ENCODE measurements around the gene NPBWR2. TPM values are rescaled to one million over a fixed set of nuclear protein-coding genes. Genes with fewer than 3 reads are reported as not detected.

The NPBWR2 gene
- total and polyA plus RNA-seq, 9 of the 15 experiments (the other 6 are each of a cell fraction or from before 2014, with no cell fraction given) = not detected

GRCh38 chr20:64119301-64119680 lies 11.9 kb upstream of the NPBWR2 start:
- Histone ChIP-seq H3K27ac (ENCODE audit: extremely low read depth, low read depth, low read length) (no peak overlapping the region), H3K4me2 (ENCODE audit: insufficient read depth, low read length) (no peak overlapping the region), H4K20me1 (replicated peaks; ENCODE audit: control insufficient read depth, insufficient read depth, low read length) (peaks cover 12% of the 10 kb centered on the region; the same call in 1 of the 2 replicates), H3K79me2 (ENCODE audit: control insufficient read depth, insufficient read depth, low read length) (no peaks in the 10 kb centered on the region), H3K27me3 (ENCODE audit: control insufficient read depth in 2 of 2, insufficient read depth in 2 of 2, low read length in 2 of 2) (peaks cover under 1 to 33% of the 10 kb centered on the region in 2 experiments; a peak in 4 of 5 replicates), H3K4me1 (replicated peaks in 1 of 2; ENCODE audit: control insufficient read depth in 2 of 2, insufficient read depth in 2 of 2, low read length in 2 of 2) (peaks cover 3 to 22% of the 10 kb centered on the region in 2 experiments; a peak in 2 of 5 replicates), H3K36me3 (ENCODE audit: control insufficient read depth, insufficient read depth, low read length) (no peaks in the 10 kb centered on the region), H3K9ac (ENCODE audit: insufficient read depth in 1 of 2, low read depth in 2 of 2, low read length in 2 of 2) (no peak overlapping the region), H3K9me1 (ENCODE audit: control insufficient read depth, insufficient read depth, low read length) (no peaks in the 10 kb centered on the region), H3K4me3 (no peak overlapping the region), H3K9me3 (replicated peaks; ENCODE audit: control insufficient read depth, insufficient read depth, low read depth, low read length) (no peaks in the 10 kb centered on the region), H2AFZ (ENCODE audit: low read depth, low read length) (no peak overlapping the region)
- ATAC-seq = no peak
- BruUV-seq (replicated peaks) = no TSS peak
- ChIA-PET CTCF (ENCODE audit: low intra/inter-chr PET ratio) (interaction anchor here (1.7 to 2.3 kb wide), 2 partner anchors 36 to 80 kb away, joined by 14 to 16 read pairs; partner anchors contain the start of gene LKAAEAR1), POLR2A (no interaction called here)
- FAIRE-seq = no peak
- no peak for DNase-seq (ENCODE audit: extremely low read depth in 1 of 4, low spot score in 3 of 4)
- intact Hi-C loops (cut with micrococcal nuclease) = no loop called here
- in situ Hi-C loops (cut with MboI) = no loop called here
- 59% methylated on average over 7 of the region's 8 CpGs for WGBS (ENCODE audit: insufficient coverage, low coverage, missing lambda C conversion rate)
- no peak for TF ChIP-seq CGGBP1 (CRISPR knock-in tag; IDR thresholded peaks at IDR 0.05)
- TF ChIP-seq CREM (IDR thresholded peaks at IDR 0.05; ENCODE audit: low read depth) = no peak
- TF ChIP-seq CTCF (IDR thresholded peaks at IDR 0.05 in 2 of 3, conservative IDR thresholded peaks at IDR 0.05 in 1 of 3; ENCODE audit: insufficient read depth in 2 of 3, low read depth in 1 of 3, low read length in 3 of 3) = no peak
- no peak for TF ChIP-seq NFRKB (IDR thresholded peaks at IDR 0.05; ENCODE audit: low read depth)
- TF ChIP-seq, protein P1, sequence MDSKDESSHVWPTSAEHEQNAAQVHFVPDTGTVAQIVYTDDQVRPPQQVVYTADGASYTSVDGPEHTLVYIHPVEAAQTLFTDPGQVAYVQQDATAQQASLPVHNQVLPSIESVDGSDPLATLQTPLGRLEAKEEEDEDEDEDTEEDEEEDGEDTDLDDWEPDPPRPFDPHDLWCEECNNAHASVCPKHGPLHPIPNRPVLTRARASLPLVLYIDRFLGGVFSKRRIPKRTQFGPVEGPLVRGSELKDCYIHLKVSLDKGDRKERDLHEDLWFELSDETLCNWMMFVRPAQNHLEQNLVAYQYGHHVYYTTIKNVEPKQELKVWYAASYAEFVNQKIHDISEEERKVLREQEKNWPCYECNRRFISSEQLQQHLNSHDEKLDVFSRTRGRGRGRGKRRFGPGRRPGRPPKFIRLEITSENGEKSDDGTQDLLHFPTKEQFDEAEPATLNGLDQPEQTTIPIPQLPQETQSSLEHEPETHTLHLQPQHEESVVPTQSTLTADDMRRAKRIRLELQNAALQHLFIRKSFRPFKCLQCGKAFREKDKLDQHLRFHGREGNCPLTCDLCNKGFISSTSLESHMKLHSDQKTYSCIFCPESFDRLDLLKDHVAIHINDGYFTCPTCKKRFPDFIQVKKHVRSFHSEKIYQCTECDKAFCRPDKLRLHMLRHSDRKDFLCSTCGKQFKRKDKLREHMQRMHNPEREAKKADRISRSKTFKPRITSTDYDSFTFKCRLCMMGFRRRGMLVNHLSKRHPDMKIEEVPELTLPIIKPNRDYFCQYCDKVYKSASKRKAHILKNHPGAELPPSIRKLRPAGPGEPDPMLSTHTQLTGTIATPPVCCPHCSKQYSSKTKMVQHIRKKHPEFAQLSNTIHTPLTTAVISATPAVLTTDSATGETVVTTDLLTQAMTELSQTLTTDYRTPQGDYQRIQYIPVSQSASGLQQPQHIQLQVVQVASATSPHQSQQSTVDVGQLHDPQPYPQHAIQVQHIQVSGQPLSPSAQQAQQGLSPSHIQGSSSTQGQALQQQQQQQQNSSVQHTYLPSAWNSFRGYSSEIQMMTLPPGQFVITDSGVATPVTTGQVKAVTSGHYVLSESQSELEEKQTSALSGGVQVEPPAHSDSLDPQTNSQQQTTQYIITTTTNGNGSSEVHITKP (IDR thresholded peaks at IDR 0.05; ENCODE audit: partially characterized antibody) = no peak
- no peak for TF ChIP-seq DACH1 (IDR thresholded peaks at IDR 0.05; ENCODE audit: partially characterized antibody)
- TF ChIP-seq RFX7 (CRISPR knock-in tag; IDR thresholded peaks at IDR 0.05) = no peak
- TF ChIP-seq ETV6 (IDR thresholded peaks at IDR 0.05; ENCODE audit: borderline replicate concordance in 1 of 2, low read depth in 2 of 2, low read length in 1 of 2) = no peak
- no peak for TF ChIP-seq ETV6 (CRISPR knock-in tag; IDR thresholded peaks at IDR 0.05; ENCODE audit: borderline replicate concordance)
- TF ChIP-seq ZNF175 (CRISPR knock-in tag; IDR thresholded peaks at IDR 0.05; ENCODE audit: low read depth) = no peak
- TF ChIP-seq, protein P2, sequence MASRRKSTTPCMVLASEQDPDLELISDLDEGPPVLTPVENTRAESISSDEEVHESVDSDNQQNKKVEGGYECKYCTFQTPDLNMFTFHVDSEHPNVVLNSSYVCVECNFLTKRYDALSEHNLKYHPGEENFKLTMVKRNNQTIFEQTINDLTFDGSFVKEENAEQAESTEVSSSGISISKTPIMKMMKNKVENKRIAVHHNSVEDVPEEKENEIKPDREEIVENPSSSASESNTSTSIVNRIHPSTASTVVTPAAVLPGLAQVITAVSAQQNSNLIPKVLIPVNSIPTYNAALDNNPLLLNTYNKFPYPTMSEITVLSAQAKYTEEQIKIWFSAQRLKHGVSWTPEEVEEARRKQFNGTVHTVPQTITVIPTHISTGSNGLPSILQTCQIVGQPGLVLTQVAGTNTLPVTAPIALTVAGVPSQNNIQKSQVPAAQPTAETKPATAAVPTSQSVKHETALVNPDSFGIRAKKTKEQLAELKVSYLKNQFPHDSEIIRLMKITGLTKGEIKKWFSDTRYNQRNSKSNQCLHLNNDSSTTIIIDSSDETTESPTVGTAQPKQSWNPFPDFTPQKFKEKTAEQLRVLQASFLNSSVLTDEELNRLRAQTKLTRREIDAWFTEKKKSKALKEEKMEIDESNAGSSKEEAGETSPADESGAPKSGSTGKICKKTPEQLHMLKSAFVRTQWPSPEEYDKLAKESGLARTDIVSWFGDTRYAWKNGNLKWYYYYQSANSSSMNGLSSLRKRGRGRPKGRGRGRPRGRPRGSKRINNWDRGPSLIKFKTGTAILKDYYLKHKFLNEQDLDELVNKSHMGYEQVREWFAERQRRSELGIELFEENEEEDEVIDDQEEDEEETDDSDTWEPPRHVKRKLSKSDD (conservative IDR thresholded peaks at IDR 0.05; ENCODE audit: low read length) = no peak
